Stimulated activated CD4-positive, alpha-beta T cell treated with anti-CD3 and anti-CD28 coated beads, Interleukin-2, amount 100 ng/mL, for 48 hours (primary cell): ENCODE measurements around the gene AMER1.
"Not testable (repeated sequence)": the region's sequence is repeated elsewhere in the genome, so short reads cannot be mapped to it uniquely, and the experiment has no call there.

ENCODE experiments used
- DNase-seq, 2 donors: peaks; one replicate each; pipeline ENCODE4 v3.0.0-alpha.2; 2020

AMER1 gene

GRCh38 chrX:64205441-64205734 lies at the start of gene AMER1:
Gene AMER1 (minus strand): TSS chrX:64205708. CDS start chrX:64193286, 12,422 bp downstream.
- no peak for DNase-seq

- no peak for DNase-seq
Observed at GRCh38 chrX:64230123-64230970, 24.8 kb upstream of the AMER1 start, which contains the start of gene ASB12. Gene ASB12 (minus strand): TSS chrX:64230607. CDS start chrX:64225650, 4,957 bp downstream.

GRCh38 chrX:64229154-64229553 lies 23.6 kb upstream of the AMER1 start:
- DNase-seq, result no peak

GRCh38 chrX:64218023-64218422 lies 12.5 kb upstream of the AMER1 start:
- DNase-seq, result no peak

- DNase-seq, result not testable (repeated sequence)
Observed at GRCh38 chrX:64213989-64214388, 8.5 kb upstream of the AMER1 start.

- no peak for DNase-seq
Observed at GRCh38 chrX:64206556-64207162, 1.2 kb upstream of the AMER1 start.

GRCh38 chrX:64205735-64206501 lies 410 bp upstream of the AMER1 start:
- peak; percentile 70 to 79 for DNase-seq

GRCh38 chrX:64204701-64205440 lies 637 bp downstream of the AMER1 start:
- peak in 1 of 2 donors; percentile 9 for DNase-seq

GRCh38 chrX:64204252-64204651 lies 1.3 kb downstream of the AMER1 start:
- no peak for DNase-seq

GRCh38 chrX:64202808-64203325 lies 2.6 kb downstream of the AMER1 start:
- no peak for DNase-seq

- DNase-seq, result no peak
Observed at GRCh38 chrX:64198036-64198435, 7.5 kb downstream of the AMER1 start.

GRCh38 chrX:64196606-64197005 lies 8.9 kb downstream of the AMER1 start:
- no peak for DNase-seq

GRCh38 chrX:64195862-64196261 lies 9.6 kb downstream of the AMER1 start:
- no peak for DNase-seq

GRCh38 chrX:64192673-64193072 lies 12.8 kb downstream of the AMER1 start:
- no peak for DNase-seq

GRCh38 chrX:64192040-64192439 lies 13.5 kb downstream of the AMER1 start:
- no peak for DNase-seq

- no peak for DNase-seq
Observed at GRCh38 chrX:64191281-64192010, 14.1 kb downstream of the AMER1 start.

- DNase-seq, result no peak
Observed at GRCh38 chrX:64190136-64190740, 15.3 kb downstream of the AMER1 start.

GRCh38 chrX:64188901-64189300 lies 16.6 kb downstream of the AMER1 start:
- no peak for DNase-seq

GRCh38 chrX:64187762-64188150 lies 17.8 kb downstream of the AMER1 start:
- no peak for DNase-seq

- no peak for DNase-seq
Observed at GRCh38 chrX:64186974-64187761, 18.3 kb downstream of the AMER1 start.

- DNase-seq, result no peak
Observed at GRCh38 chrX:64184396-64184795, 21.1 kb downstream of the AMER1 start.
